H1 (cell line): ENCODE data around the gene BNC2. TPM values are rescaled to one million over a fixed set of nuclear protein-coding genes. Genes with fewer than 3 reads are reported as not detected.

Experiments used
- CTCF ChIA-PET: fragments of 300-600 bp; sonication (Branson Sonifier 250); formaldehyde crosslinking; loops from one replicate; lab custom pipeline; 2021; ENCODE audit not compliant: partially characterized antibody; lab: Charles Lee
- POLR2A ChIA-PET: fragments of 300-600 bp; sonication (Branson Sonifier 250); formaldehyde crosslinking; loops from one replicate; lab custom pipeline; 2021; ENCODE audit warnings: inconsistent platforms; ENCODE audit not compliant: partially characterized antibody; lab: Charles Lee
- DNase-seq, 2 experiments: peaks; one replicate each; pipeline versions ENCODE4 v3.0.0 to v3.0.0-alpha.2; 2010 to 2022; ENCODE audit warnings: low spot score in 2 of 2, low read depth in 1 of 2, mixed read lengths in 1 of 2
- FAIRE-seq: peaks from 2 replicates; lab custom pipeline; 2011; peaks lifted over from hg19 to GRCh38; lab: Jason Lieb, UNC
- H2AFZ ChIP-seq: 2 replicates; pipeline ENCODE4 v1.8.1; 2012; ENCODE audit warnings: low read length, inconsistent platforms
- H2AK5ac ChIP-seq: 2 replicates; pipeline ENCODE4 v1.6.1; 2013; ENCODE audit warnings: low read depth, low read length
- H2BK120ac ChIP-seq: replicated peaks from 2 replicates; pipeline ENCODE3; 2013; ENCODE audit warnings: low read depth, low read length, inconsistent platforms
- H2BK12ac ChIP-seq: 2 replicates; pipeline ENCODE4 v1.6.1; 2013; ENCODE audit warnings: low read depth, low read length
- H2BK15ac ChIP-seq: 2 replicates; pipeline ENCODE4 v1.6.1; 2013; ENCODE audit warnings: low read length
- H2BK20ac ChIP-seq: 2 replicates; pipeline ENCODE4 v1.6.1; 2013; ENCODE audit warnings: low read length
- H2BK5ac ChIP-seq: 2 replicates; pipeline ENCODE4 v1.6.1; 2013; ENCODE audit warnings: low read depth, low read length
- H3K14ac ChIP-seq: 2 replicates; pipeline ENCODE4 v1.6.1; 2013; ENCODE audit warnings: inconsistent platforms; ENCODE audit not compliant: insufficient read length
- H3K18ac ChIP-seq: 2 replicates; pipeline ENCODE4 v1.6.1; 2013; ENCODE audit warnings: low read length; ENCODE audit errors: extremely low read depth
- H3K23ac ChIP-seq: 2 replicates; pipeline ENCODE4 v1.6.1; 2013; ENCODE audit warnings: inconsistent platforms; ENCODE audit not compliant: insufficient read length
- H3K23me2 ChIP-seq: 2 replicates; pipeline ENCODE4 v1.6.1; 2013; ENCODE audit warnings: low read depth, low read length
- H3K27ac ChIP-seq: 2 replicates; pipeline ENCODE4 v1.6.1; 2011; ENCODE audit warnings: low read depth, low read length, inconsistent platforms
- H3K27me3 ChIP-seq, 4 experiments: replicated peaks in 1 of 4; 1 replicate in 1 of 4; 2 replicates in 3 of 4; pipeline versions ENCODE4 v1.6.1 to v1.8.1; 2011 to 2013; ENCODE audit warnings: low read length in 3 of 4, mild to moderate bottlenecking in 3 of 4, inconsistent platforms in 2 of 4, mixed read lengths in 2 of 4, moderate library complexity in 1 of 4; ENCODE audit not compliant: control insufficient read depth in 3 of 4, insufficient read depth in 3 of 4; ENCODE audit errors: extremely low read depth in 1 of 4
- H3K36me3 ChIP-seq, 4 experiments: 2 replicates each; pipeline versions ENCODE4 v1.6.1 to v1.8.1; 2011 to 2013; ENCODE audit warnings: mild to moderate bottlenecking in 4 of 4, low read length in 3 of 4, moderate library complexity in 2 of 4, control low read depth in 1 of 4, inconsistent platforms in 1 of 4; ENCODE audit not compliant: insufficient read depth in 4 of 4, control insufficient read depth in 2 of 4
- H3K4ac ChIP-seq: replicated peaks from 2 replicates; pipeline ENCODE3; 2013; ENCODE audit warnings: low read length, low read depth, mixed read lengths, inconsistent platforms; ENCODE audit not compliant: insufficient read length
- H3K4me1 ChIP-seq, 4 experiments: replicated peaks in 1 of 4; 1 replicate in 1 of 4; 2 replicates in 3 of 4; pipeline versions ENCODE4 v1.6.1 to v1.8.1; 2011 to 2013; ENCODE audit warnings: low read length in 3 of 4, inconsistent platforms in 2 of 4, mixed read lengths in 1 of 4; ENCODE audit not compliant: insufficient read depth in 4 of 4, control insufficient read depth in 3 of 4
- H3K4me2 ChIP-seq, 2 experiments: 2 replicates each; pipeline versions ENCODE4 v1.6.1 to v1.8.1; 2011 to 2013; ENCODE audit warnings: low read depth in 2 of 2, low read length in 2 of 2, control low read depth in 1 of 2, inconsistent platforms in 1 of 2, mild to moderate bottlenecking in 1 of 2; ENCODE audit not compliant: insufficient read depth in 1 of 2
- H3K4me3 ChIP-seq, 4 experiments: fragments of 200-600, 300-600 bp in 1 of 4; sonication (generic), shearing (Covaris generic), sonication (Bioruptor Twin) in 1 of 4; 2 replicates each; pipeline versions ENCODE4 v1.5.1 to v1.8.1; 2011 to 2016; ENCODE audit warnings: low read length in 4 of 4, low read depth in 3 of 4, control low read depth in 2 of 4, inconsistent platforms in 2 of 4, mild to moderate bottlenecking in 2 of 4, mixed read lengths in 1 of 4, moderate library complexity in 1 of 4; ENCODE audit not compliant: insufficient read depth in 2 of 4; ENCODE audit errors: extremely low read depth in 1 of 4
- H3K56ac ChIP-seq: replicated peaks from 2 replicates; pipeline ENCODE3; 2013; ENCODE audit warnings: low read depth, mild to moderate bottlenecking, mixed read lengths, low read length, inconsistent platforms; ENCODE audit not compliant: insufficient read length
- H3K79me1 ChIP-seq: 2 replicates; pipeline ENCODE4 v1.6.1; 2013; ENCODE audit warnings: low read depth, low read length, control low read depth
- H3K79me2 ChIP-seq, 2 experiments: 2 replicates each; pipeline versions ENCODE4 v1.6.1 to v1.8.1; 2012 to 2013; ENCODE audit warnings: low read length in 2 of 2, mild to moderate bottlenecking in 2 of 2, inconsistent platforms in 1 of 2; ENCODE audit not compliant: insufficient read depth in 2 of 2, control insufficient read depth in 1 of 2
- H3K9ac ChIP-seq, 4 experiments: replicated peaks in 1 of 4; 1 replicate in 1 of 4; 2 replicates in 3 of 4; pipeline versions ENCODE4 v1.6.1 to v1.8.1; 2011 to 2013; ENCODE audit warnings: low read depth in 3 of 4, low read length in 3 of 4, control low read depth in 2 of 4, mild to moderate bottlenecking in 2 of 4, moderate library complexity in 2 of 4, inconsistent platforms in 1 of 4; ENCODE audit errors: extremely low read depth in 1 of 4
- H3K9me3 ChIP-seq, 2 experiments: 2 replicates each; pipeline versions ENCODE4 v1.6.1 to v1.8.1; 2012 to 2013; ENCODE audit warnings: mild to moderate bottlenecking in 2 of 2, moderate library complexity in 2 of 2, control low read depth in 1 of 2, inconsistent platforms in 1 of 2, low read depth in 1 of 2, low read length in 1 of 2, mixed read lengths in 1 of 2; ENCODE audit not compliant: insufficient read depth in 2 of 2
- H4K20me1 ChIP-seq, 2 experiments: replicated peaks in 1 of 2; 2 replicates each; pipeline versions ENCODE3 to v1.8.1; 2011 to 2013; ENCODE audit warnings: inconsistent platforms in 2 of 2, low read length in 2 of 2, mild to moderate bottlenecking in 1 of 2; ENCODE audit not compliant: insufficient read depth in 2 of 2, control insufficient read depth in 1 of 2
- H4K5ac ChIP-seq: 2 replicates; pipeline ENCODE4 v1.6.1; 2013; ENCODE audit warnings: low read length, low read depth, mixed read lengths, inconsistent platforms; ENCODE audit not compliant: insufficient read length
- H4K8ac ChIP-seq: 2 replicates; pipeline ENCODE4 v1.8.0; 2013; ENCODE audit warnings: mild to moderate bottlenecking, moderate library complexity, low read length, inconsistent platforms; ENCODE audit not compliant: insufficient read depth; ENCODE audit errors: extremely low read depth
- H4K91ac ChIP-seq: replicated peaks from 2 replicates; pipeline ENCODE3; 2013; ENCODE audit warnings: low read length, mixed read lengths, inconsistent platforms; ENCODE audit not compliant: insufficient read length
- EGR1 ChIP-seq: IDR thresholded peaks from 2 replicates; pipeline ENCODE4 v1.6.1; 2011; ENCODE audit warnings: low read depth, low read length, borderline replicate concordance
- GTF2F1 ChIP-seq: IDR thresholded peaks from 2 replicates; pipeline ENCODE4 v1.6.1; 2012; ENCODE audit warnings: low read depth, low read length, improper control_type of control experiment, borderline replicate concordance
- KDM1A ChIP-seq: fragments of 200-600, 300-600 bp; sonication (generic); IDR thresholded peaks from 2 replicates; pipeline ENCODE4 v1.7.1; 2016; ENCODE audit warnings: mild to moderate bottlenecking, low read length, borderline replicate concordance
- NANOG ChIP-seq: IDR thresholded peaks from 2 replicates; pipeline ENCODE4 v1.6.1; 2011; ENCODE audit warnings: low read length, low read depth, mild to moderate bottlenecking, inconsistent platforms; ENCODE audit not compliant: insufficient read depth, poor library complexity, severe bottlenecking
- RFX5 ChIP-seq: IDR thresholded peaks from 2 replicates; pipeline ENCODE4 v1.6.1; 2011; ENCODE audit warnings: low read depth, low read length, improper control_type of control experiment, borderline replicate concordance
- SIRT6 ChIP-seq: IDR thresholded peaks from one replicate; pipeline ENCODE4 v1.7.1; 2012; ENCODE audit warnings: low read length, inconsistent platforms
- SP1 ChIP-seq: IDR thresholded peaks from 2 replicates; pipeline ENCODE4 v1.6.1; 2011; ENCODE audit warnings: low read depth, low read length
- SRF ChIP-seq: IDR thresholded peaks from 2 replicates; pipeline ENCODE4 v1.6.1; 2011; ENCODE audit warnings: mild to moderate bottlenecking, low read depth, low read length, moderate library complexity
- WGBS, 2 experiments: shearing (Covaris generic) in 1 of 2; methylation state at CpG; one replicate each; pipeline versions ENCODE4 v1.1.6 to v1.1.7; 2013 to 2015; ENCODE audit warnings: low lambda C conversion rate in 2 of 2, mixed read lengths in 2 of 2, inconsistent platforms in 1 of 2, low coverage in 1 of 2, missing lambda C conversion rate in 1 of 2; ENCODE audit not compliant: insufficient replicate concordance in 2 of 2, insufficient coverage in 1 of 2, insufficient read length in 1 of 2; ENCODE audit errors: extremely low coverage in 1 of 2, missing lambda C conversion rate in 1 of 2; 5-methylcytosine and 5-hydroxymethylcytosine counted together
- polyA plus RNA-seq, 7 experiments: library from polyadenylated mRNA; depleted of rRNA in 3 of 7; stranded (reverse) in 5 of 7; unstranded in 2 of 7; fragments of >200 nt in 5 of 7; fragments of 200-250 nt in 2 of 7; gene quantifications; 1 replicate in 5 of 7; 2 replicates in 1 of 7; 4 replicates in 1 of 7; pipeline versions ENCODE4 v1.2.1 to v1.2.3, GENCODE V29; 2011 to 2013; ENCODE audit warnings: missing spikeins in 2 of 7, mixed read lengths in 2 of 7
- total RNA-seq: library from RNA; stranded (reverse); fragmentation: NEBNext Ultra II Directional; extraction: Animal tissue kit (Norgen Biotek cat#: 25700); gene quantifications from 2 replicates; pipeline ENCODE4 v1.2.1, GENCODE V29; 2021

The BNC2 gene
- total and polyA plus RNA-seq, 2 of the 8 experiments (the other 6 are each of a cell fraction or from before 2014, with no cell fraction given): 16.0 to 26.8 TPM

- FAIRE-seq (no peak), DNase-seq (no peak)
- no peak overlapping the region for H2AK5ac ChIP-seq
- ChIA-PET POLR2A (interaction anchor here (1.0 kb wide), 1 partner anchor 9 kb away, joined by 3 read pairs; no protein-coding TSS in a partner anchor), CTCF (interaction anchor here (1.5 to 1.7 kb wide), 3 partner anchors 8 to 44 kb away, joined by 3 to 6 read pairs (median 5); no protein-coding TSS in a partner anchor)
- no peaks in the 10 kb centered on the region for H3K27me3 ChIP-seq
- no peak overlapping the region for H2BK15ac ChIP-seq
- no peak overlapping the region for H3K4me3 ChIP-seq
- H3K4ac ChIP-seq: no peak overlapping the region
- H3K23ac ChIP-seq: no peak overlapping the region
- H2BK20ac ChIP-seq: no peak overlapping the region
- no peak overlapping the region for H4K91ac ChIP-seq
- H3K79me2 ChIP-seq: peaks cover 3 to 15% of the 10 kb centered on the region in 2 experiments; a peak in 2 of 4 replicates
- no peak overlapping the region for H4K8ac ChIP-seq
- TF ChIP-seq GTF2F1 (no peak), SRF (no peak), NANOG (no peak), EGR1 (no peak), RFX5 (no peak), SP1 (no peak), SIRT6 (no peak), KDM1A (no peak)
- no peak overlapping the region for H2BK5ac ChIP-seq
- H3K4me2 ChIP-seq: no peak overlapping the region
- no peak overlapping the region for H2AFZ ChIP-seq
- H3K9me3 ChIP-seq: no peaks in the 10 kb centered on the region
- no peaks in the 10 kb centered on the region for H3K23me2 ChIP-seq
- no peak overlapping the region for H3K9ac ChIP-seq
- H3K79me1 ChIP-seq: no peaks in the 10 kb centered on the region; the same call in 1 of the 2 replicates
- H2BK120ac ChIP-seq: no peak overlapping the region
- no peak overlapping the region for H4K5ac ChIP-seq
- H3K18ac ChIP-seq: no peak overlapping the region
- peaks cover 0 to 10% (median 9%) of the 10 kb centered on the region in 4 experiments; a peak in 4 of 7 replicates for H3K4me1 ChIP-seq
- H3K56ac ChIP-seq: no peak overlapping the region
- H4K20me1 ChIP-seq: no peaks in the 10 kb centered on the region
- 63% methylated on average over 7 of the region's 7 CpGs; no CpG with 5 or more reads in 1 of the 2 experiments for WGBS, 2 experiments
- H3K36me3 ChIP-seq: no peaks in the 10 kb centered on the region
- H3K14ac ChIP-seq: no peak overlapping the region
- no peak overlapping the region for H3K27ac ChIP-seq
- H2BK12ac ChIP-seq: no peak overlapping the region
These were observed 250.5 kb downstream of the BNC2 start for GRCh38 chr9:16619914-16620520.
